ENCODE data around the gene CRYL1.

DNA sequence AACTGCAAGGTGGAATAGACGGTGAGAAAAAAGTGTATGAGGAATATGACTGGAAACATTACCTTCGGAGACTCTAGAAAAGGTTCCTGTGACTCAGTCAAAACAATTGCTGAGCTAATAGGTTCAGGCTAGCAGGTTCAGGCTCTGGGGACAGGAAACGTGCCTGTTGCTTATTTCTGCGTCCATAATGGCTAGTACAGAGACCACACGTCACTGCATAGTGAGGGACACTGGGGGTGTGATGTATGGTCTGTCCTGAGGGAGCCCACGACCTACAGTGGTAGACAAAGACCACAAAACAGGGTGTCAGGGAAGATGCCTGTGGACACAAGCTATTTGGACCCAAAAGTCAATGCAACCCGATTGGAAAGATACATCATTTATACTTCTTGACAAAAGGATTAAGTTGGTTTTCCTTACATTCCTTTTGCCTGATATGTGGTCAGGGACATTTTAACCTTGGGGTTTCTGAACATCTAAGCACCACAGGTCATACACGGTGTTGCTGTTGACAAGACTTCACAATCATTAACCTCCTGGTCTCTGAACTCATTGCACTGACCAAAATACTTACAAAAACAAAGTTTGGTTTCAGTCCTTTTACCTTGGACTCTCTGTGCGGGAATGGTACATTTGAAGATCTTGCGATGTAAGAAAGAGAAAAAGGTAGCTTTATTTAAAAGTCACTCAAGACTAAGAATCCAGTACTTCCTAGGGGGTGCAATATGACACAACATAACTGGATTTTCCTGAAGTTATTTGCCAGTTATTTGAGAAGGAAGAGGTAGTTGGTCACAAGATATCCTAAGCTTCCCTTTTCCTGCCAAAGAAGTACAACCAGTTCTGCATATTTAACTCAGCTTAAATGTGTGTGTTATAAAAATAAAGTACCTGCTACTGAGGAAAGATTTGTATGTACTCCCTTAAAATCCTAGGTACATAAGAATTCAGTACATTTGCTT lies 20.0 kb downstream of the CRYL1 start:
- no peak for TF ChIP-seq RFX5 (IDR thresholded peaks at IDR 0.05; ENCODE audit: low read length)
- TF ChIP-seq, protein P1, sequence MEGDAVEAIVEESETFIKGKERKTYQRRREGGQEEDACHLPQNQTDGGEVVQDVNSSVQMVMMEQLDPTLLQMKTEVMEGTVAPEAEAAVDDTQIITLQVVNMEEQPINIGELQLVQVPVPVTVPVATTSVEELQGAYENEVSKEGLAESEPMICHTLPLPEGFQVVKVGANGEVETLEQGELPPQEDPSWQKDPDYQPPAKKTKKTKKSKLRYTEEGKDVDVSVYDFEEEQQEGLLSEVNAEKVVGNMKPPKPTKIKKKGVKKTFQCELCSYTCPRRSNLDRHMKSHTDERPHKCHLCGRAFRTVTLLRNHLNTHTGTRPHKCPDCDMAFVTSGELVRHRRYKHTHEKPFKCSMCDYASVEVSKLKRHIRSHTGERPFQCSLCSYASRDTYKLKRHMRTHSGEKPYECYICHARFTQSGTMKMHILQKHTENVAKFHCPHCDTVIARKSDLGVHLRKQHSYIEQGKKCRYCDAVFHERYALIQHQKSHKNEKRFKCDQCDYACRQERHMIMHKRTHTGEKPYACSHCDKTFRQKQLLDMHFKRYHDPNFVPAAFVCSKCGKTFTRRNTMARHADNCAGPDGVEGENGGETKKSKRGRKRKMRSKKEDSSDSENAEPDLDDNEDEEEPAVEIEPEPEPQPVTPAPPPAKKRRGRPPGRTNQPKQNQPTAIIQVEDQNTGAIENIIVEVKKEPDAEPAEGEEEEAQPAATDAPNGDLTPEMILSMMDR (IDR thresholded peaks at IDR 0.05), result no peak
- TF ChIP-seq EP300 (IDR thresholded peaks at IDR 0.05; ENCODE audit: borderline replicate concordance in 1 of 2, low read depth in 1 of 2, low read length in 1 of 2), result no peak
- no peak for TF ChIP-seq ELF1 (IDR thresholded peaks at IDR 0.05)
- TF ChIP-seq, protein P2, sequence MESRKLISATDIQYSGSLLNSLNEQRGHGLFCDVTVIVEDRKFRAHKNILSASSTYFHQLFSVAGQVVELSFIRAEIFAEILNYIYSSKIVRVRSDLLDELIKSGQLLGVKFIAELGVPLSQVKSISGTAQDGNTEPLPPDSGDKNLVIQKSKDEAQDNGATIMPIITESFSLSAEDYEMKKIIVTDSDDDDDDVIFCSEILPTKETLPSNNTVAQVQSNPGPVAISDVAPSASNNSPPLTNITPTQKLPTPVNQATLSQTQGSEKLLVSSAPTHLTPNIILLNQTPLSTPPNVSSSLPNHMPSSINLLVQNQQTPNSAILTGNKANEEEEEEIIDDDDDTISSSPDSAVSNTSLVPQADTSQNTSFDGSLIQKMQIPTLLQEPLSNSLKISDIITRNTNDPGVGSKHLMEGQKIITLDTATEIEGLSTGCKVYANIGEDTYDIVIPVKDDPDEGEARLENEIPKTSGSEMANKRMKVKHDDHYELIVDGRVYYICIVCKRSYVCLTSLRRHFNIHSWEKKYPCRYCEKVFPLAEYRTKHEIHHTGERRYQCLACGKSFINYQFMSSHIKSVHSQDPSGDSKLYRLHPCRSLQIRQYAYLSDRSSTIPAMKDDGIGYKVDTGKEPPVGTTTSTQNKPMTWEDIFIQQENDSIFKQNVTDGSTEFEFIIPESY (IDR thresholded peaks at IDR 0.05; ENCODE audit: borderline replicate concordance, low read depth), result no peak
- no peak for TF ChIP-seq EZH2phosphoT487 (IDR thresholded peaks at IDR 0.05; ENCODE audit: borderline replicate concordance, low read depth)

Measured in SK-N-SH (cell line).